SK-N-MC (cell line): Measurements from ENCODE around the gene NNT.

Experiments used
- DNase-seq: peaks from one replicate; pipeline ENCODE4 v3.0.0-alpha.2; 2011; ENCODE audit warnings: low read depth, low spot score
- H3K27ac ChIP-seq: fragments of 200-600 bp; sonication (generic); 2 replicates; pipeline ENCODE4 v1.5.1; 2016; ENCODE audit warnings: mixed run types
- H3K36me3 ChIP-seq: fragments of 200-600 bp; sonication (generic); 2 replicates; pipeline ENCODE4 v1.6.1; 2017; ENCODE audit warnings: antibody characterized with exemption, low read length, mixed read lengths; ENCODE audit not compliant: insufficient read depth
- H3K4me3 ChIP-seq: fragments of 200-600 bp; sonication (generic); 2 replicates; pipeline ENCODE4 v1.5.1; 2016
- H3K9ac ChIP-seq: fragments of 200-600 bp; sonication (generic); 2 replicates; pipeline ENCODE4 v1.8.0; 2017; ENCODE audit warnings: mixed run types, mixed read lengths; ENCODE audit not compliant: insufficient read length
- H3K9me3 ChIP-seq: fragments of 200-600 bp; sonication (generic); 2 replicates; pipeline ENCODE4 v1.6.1; 2017; ENCODE audit warnings: low read depth, mild to moderate bottlenecking, antibody characterized with exemption, low read length, moderate library complexity, mixed read lengths
- EZH2 ChIP-seq: fragments of 200-600 bp; sonication (generic); IDR thresholded peaks from one replicate; pipeline ENCODE4 v1.6.1; 2017; ENCODE audit warnings: antibody characterized with exemption
- FOXP2 ChIP-seq: optimal IDR thresholded peaks from 2 replicates; pipeline ENCODE3; 2011; ENCODE audit warnings: mild to moderate bottlenecking, moderate library complexity; ENCODE audit not compliant: insufficient read depth; ENCODE audit errors: extremely low read length, control extremely low read depth
- POLR2AphosphoS5 ChIP-seq: IDR thresholded peaks from 2 replicates; pipeline ENCODE4 v1.6.1; 2012; ENCODE audit warnings: mild to moderate bottlenecking, low read depth, low read length, borderline replicate concordance

The NNT gene

GRCh38 chr5:43643327-43643726, 40.3 kb downstream of the NNT start:
- Histone ChIP-seq H3K9ac (no peak overlapping the region), H3K27ac (0 out of 2 replicates have a peak overlapping the region, but pooled peaks have one; percentile 0), H3K4me3 (no peak overlapping the region), H3K9me3 (no peaks in the 10 kb centered on the region), H3K36me3 (peaks cover 16% of the 10 kb centered on the region)
- no peak for DNase-seq
- TF ChIP-seq POLR2AphosphoS5 = no peak
- TF ChIP-seq FOXP2 = no peak
- TF ChIP-seq EZH2 = no peak

- Histone ChIP-seq H3K9me3 (no peaks in the 10 kb centered on the region), H3K4me3 (no peak overlapping the region), H3K9ac (no peak overlapping the region), H3K27ac (0 out of 2 replicates have a peak overlapping the region, but pooled peaks have one; percentile 0), H3K36me3 (peaks cover 20% of the 10 kb centered on the region)
- DNase-seq = no peak
- TF ChIP-seq FOXP2 (no peak), EZH2 (no peak), POLR2AphosphoS5 (no peak)
Measured at GRCh38 chr5:43643750-43644149, 40.8 kb downstream of the NNT start.

GRCh38 chr5:43646992-43647391, 44.0 kb downstream of the NNT start:
- Histone ChIP-seq H3K27ac (peak overlapping the region; percentile 48; the same call in 1 of the 2 replicates), H3K36me3 (peaks cover 32% of the 10 kb centered on the region), H3K9me3 (no peaks in the 10 kb centered on the region), H3K4me3 (no peak overlapping the region), H3K9ac (no peak overlapping the region)
- TF ChIP-seq EZH2 (no peak), POLR2AphosphoS5 (no peak), FOXP2 (no peak)
- no peak for DNase-seq

GRCh38 chr5:43647789-43648188, 44.8 kb downstream of the NNT start:
- Histone ChIP-seq H3K9ac (no peak overlapping the region), H3K9me3 (no peaks in the 10 kb centered on the region), H3K4me3 (no peak overlapping the region), H3K36me3 (peaks cover 39% of the 10 kb centered on the region), H3K27ac (no peak overlapping the region)
- TF ChIP-seq POLR2AphosphoS5 = no peak
- no peak for DNase-seq

- H3K4me3 ChIP-seq = no peak overlapping the region
- no peaks in the 10 kb centered on the region for H3K9me3 ChIP-seq
- H3K27ac ChIP-seq = no peak overlapping the region
- H3K36me3 ChIP-seq = peaks cover 44% of the 10 kb centered on the region
- H3K9ac ChIP-seq = no peak overlapping the region
- no peak for TF ChIP-seq POLR2AphosphoS5
- TF ChIP-seq EZH2 = no peak
- no peak for TF ChIP-seq FOXP2
- DNase-seq = no peak
Measured at GRCh38 chr5:43648499-43649124, 45.6 kb downstream of the NNT start.

- Histone ChIP-seq H3K36me3 (peaks cover 44% of the 10 kb centered on the region), H3K9ac (no peak overlapping the region), H3K27ac (no peak overlapping the region), H3K9me3 (no peaks in the 10 kb centered on the region), H3K4me3 (no peak overlapping the region)
- DNase-seq = no peak
- TF ChIP-seq FOXP2 (no peak), EZH2 (no peak), POLR2AphosphoS5 (no peak)
Measured at GRCh38 chr5:43649256-43649655, 46.3 kb downstream of the NNT start.

GRCh38 chr5:43652537-43653302, 49.7 kb downstream of the NNT start:
- H3K36me3 ChIP-seq = peaks cover 52% of the 10 kb centered on the region
- no peak for DNase-seq
- H3K9me3 ChIP-seq = no peaks in the 10 kb centered on the region
- TF ChIP-seq FOXP2 (no peak), POLR2AphosphoS5 (no peak), EZH2 (no peak)
- no peak overlapping the region for H3K9ac ChIP-seq
- H3K27ac ChIP-seq = no peak overlapping the region
- no peak overlapping the region for H3K4me3 ChIP-seq

- Histone ChIP-seq H3K9me3 (no peaks in the 10 kb centered on the region), H3K36me3 (peaks cover 53% of the 10 kb centered on the region), H3K27ac (no peak overlapping the region), H3K4me3 (no peak overlapping the region), H3K9ac (no peak overlapping the region)
- DNase-seq = no peak
- TF ChIP-seq FOXP2 (no peak), EZH2 (no peak), POLR2AphosphoS5 (no peak)
Measured at GRCh38 chr5:43658509-43658908, 55.5 kb downstream of the NNT start.

- peaks cover 53% of the 10 kb centered on the region for H3K36me3 ChIP-seq
- H3K9ac ChIP-seq = no peak overlapping the region
- H3K27ac ChIP-seq = no peak overlapping the region
- no peaks in the 10 kb centered on the region for H3K9me3 ChIP-seq
- DNase-seq = no peak
- TF ChIP-seq POLR2AphosphoS5 (no peak), EZH2 (no peak), FOXP2 (no peak)
- H3K4me3 ChIP-seq = no peak overlapping the region
Measured at GRCh38 chr5:43659075-43659474, 56.1 kb downstream of the NNT start.
